SK-MEL-5 (cell line): ENCODE results near the gene DISP2. TPM values are rescaled to one million over a fixed set of nuclear protein-coding genes. Genes with fewer than 3 reads are reported as not detected.

Source experiments
- DNase-seq: peaks from one replicate; pipeline ENCODE4 v3.0.0-alpha.2; 2016; ENCODE audit warnings: low read depth, low spot score
- in situ Hi-C: cut with HindIII; loops from 2 replicates; pipeline ENCODE4 v1.10.0; 2016; ENCODE audit warnings: low sequenced_read_pairs, high pct_unique_total_duplicates, low pct_unique_long_range_greater_than_20kb
- total RNA-seq: library from RNA; depleted of rRNA; stranded (reverse); fragments of >200 nt; shearing (Covaris generic); gene quantifications from 2 replicates; pipeline ENCODE4 v1.2.3, GENCODE V29; 2014; rRNA removed

Gene DISP2
- total RNA-seq, 1 experiment from 2014 or later = 0.34 TPM

- peak; percentile 68 for DNase-seq
Measured at GRCh38 chr15:40421246-40422157, 63.5 kb downstream of the DISP2 start.

GRCh38 chr15:40424483-40425115 lies 66.6 kb downstream of the DISP2 start:
- in situ Hi-C loops = no loop called here
- no peak for DNase-seq

More at GRCh38 chr15:40421246-40422157, 63.5 kb downstream of the DISP2 start:
- in situ Hi-C loops = no loop called here

- in situ Hi-C loops = no loop called here
- DNase-seq = no peak
Measured at GRCh38 chr15:40425681-40426080, 67.7 kb downstream of the DISP2 start.

GRCh38 chr15:40427188-40427587 lies 69.2 kb downstream of the DISP2 start:
- DNase-seq = no peak
- in situ Hi-C loops = no loop called here

- in situ Hi-C loops = no loop called here
Measured at GRCh38 chr15:40428185-40428584, 70.2 kb downstream of the DISP2 start.

More at GRCh38 chr15:40428185-40428584, 70.2 kb downstream of the DISP2 start:
- DNase-seq = no peak

Other genes starting within 250 kb of the DISP2 start
- gene BMF, start 249.3 kb upstream of the DISP2 start, total RNA-seq = 6.9 and 7.8 TPM in 2 replicates
- gene BUB1B, start 197.2 kb upstream of the DISP2 start, total RNA-seq = 34.6 and 36.9 TPM in 2 replicates
- gene PAK6, start 119.2 kb upstream of the DISP2 start, total RNA-seq = not detected in 2 replicates
- gene ANKRD63, start 75.2 kb upstream of the DISP2 start, total RNA-seq = 0.16 and 0.29 TPM in 2 replicates
- gene PLCB2, start 50.3 kb upstream of the DISP2 start, total RNA-seq = 1.9 and 3.2 TPM in 2 replicates
- 11.5 and 12.3 TPM in 2 replicates for gene INAFM2, start 34.5 kb upstream of the DISP2 start, total RNA-seq
- 5.0 and 5.5 TPM in 2 replicates for gene CCDC9B, start 17.3 kb upstream of the DISP2 start, total RNA-seq
- gene PHGR1, start 7.2 kb upstream of the DISP2 start, total RNA-seq = not detected in 2 replicates
- 39.7 and 41.8 TPM in 2 replicates for gene KNSTRN, start 24.5 kb downstream of the DISP2 start, total RNA-seq
- gene IVD, start 47.6 kb downstream of the DISP2 start, total RNA-seq = 16.6 and 23.3 TPM in 2 replicates
- 9.1 and 10.7 TPM in 2 replicates for gene BAHD1, start 82.7 kb downstream of the DISP2 start, total RNA-seq
- 15.5 and 16.4 TPM in 2 replicates for gene CHST14, start 112.8 kb downstream of the DISP2 start, total RNA-seq
- gene CCDC32, start 206.8 kb downstream of the DISP2 start, total RNA-seq = 8.9 and 21.6 TPM in 2 replicates
- gene RPUSD2, start 211.1 kb downstream of the DISP2 start, total RNA-seq = 13.7 and 17.9 TPM in 2 replicates
- 17.2 and 18.4 TPM in 2 replicates for gene KNL1, start 236.0 kb downstream of the DISP2 start, total RNA-seq